HFF-Myc (cell line): ENCODE measurements around the gene TBL1X.

Experiments
- DNase-seq: peaks from one replicate; pipeline ENCODE4 v3.0.0-alpha.2; 2011; ENCODE audit warnings: low read depth; ENCODE audit errors: extremely low read depth
- H3K4me3 ChIP-seq: replicated peaks from 2 replicates; pipeline ENCODE4 v1.5.1; 2011; ENCODE audit warnings: low read depth, mild to moderate bottlenecking, control low read depth, low read length
- CTCF ChIP-seq: IDR thresholded peaks from 2 replicates; pipeline ENCODE4 v1.5.1; 2012; ENCODE audit warnings: mild to moderate bottlenecking, low read depth, low read length, control low read depth; ENCODE audit errors: missing control alignments

TBL1X gene

GRCh38 chrX:9670136-9670814 is 205.4 kb downstream of the TBL1X start:
- TF ChIP-seq CTCF, result no peak
- DNase-seq, result no peak
- H3K4me3 ChIP-seq, result no peak overlapping the region

GRCh38 chrX:9671998-9672397 is 207.1 kb downstream of the TBL1X start:
- no peak overlapping the region for H3K4me3 ChIP-seq
- TF ChIP-seq CTCF, result no peak
- no peak for DNase-seq

GRCh38 chrX:9676306-9676705 is 211.4 kb downstream of the TBL1X start:
- no peak for TF ChIP-seq CTCF

GRCh38 chrX:9676738-9677097 is 211.9 kb downstream of the TBL1X start:
- no peak for TF ChIP-seq CTCF
- DNase-seq, result no peak
- H3K4me3 ChIP-seq, result no peak overlapping the region

More at GRCh38 chrX:9676306-9676705, 211.4 kb downstream of the TBL1X start:
- peak; percentile 58 for DNase-seq
- H3K4me3 ChIP-seq, result no peak overlapping the region

GRCh38 chrX:9677098-9677739 is 212.4 kb downstream of the TBL1X start:
- TF ChIP-seq CTCF, result no peak
- peak; percentile 27 for DNase-seq
- H3K4me3 ChIP-seq, result no peak overlapping the region

- TF ChIP-seq CTCF, result no peak
- no peak overlapping the region for H3K4me3 ChIP-seq
- DNase-seq, result no peak
Observed at GRCh38 chrX:9678215-9678965, 213.5 kb downstream of the TBL1X start.
